Left lung (tissue), 10 donors: Measurements from ENCODE around the gene ZNF764. TPM values are rescaled to one million over a fixed set of nuclear protein-coding genes. Genes with fewer than 3 reads are reported as not detected.

Source experiments
- ATAC-seq: fragments of 200-7000 bp; cut with Tn5 transposase; one replicate; pipeline ENCODE4 v1.9.1; 2020; ENCODE audit warnings: moderate library complexity
- DNase-seq, 4 donors: peaks; one replicate each; pipeline ENCODE4 v3.0.0-alpha.2; 2013 to 2020
- H3K27ac ChIP-seq, 2 donors: fragments of 200-600 bp; sonication (generic) in 1 of 2; one replicate each; pipeline versions ENCODE4 v1.5.0 to v1.8.0; 2020 to 2021
- H3K27me3 ChIP-seq, 2 donors: fragments of 200-600 bp; sonication (generic) in 1 of 2; one replicate each; pipeline versions ENCODE4 v1.5.0 to v1.8.0; 2020 to 2021
- H3K36me3 ChIP-seq, 2 donors: fragments of 200-600 bp; sonication (generic) in 1 of 2; one replicate each; pipeline versions ENCODE4 v1.5.0 to v1.8.0; 2020 to 2021
- H3K4me1 ChIP-seq, 2 donors: fragments of 200-600 bp; one replicate each; pipeline ENCODE4 v1.8.0; 2021
- H3K4me3 ChIP-seq, 2 donors: fragments of 200-600 bp; sonication (generic) in 1 of 2; one replicate each; pipeline versions ENCODE4 v1.5.0 to v1.8.0; 2020 to 2021; ENCODE audit warnings: mild to moderate bottlenecking in 1 of 2
- H3K9me3 ChIP-seq, 2 donors: fragments of 200-600 bp; sonication (generic) in 1 of 2; one replicate each; pipeline versions ENCODE4 v1.5.0 to v1.8.0; 2020 to 2021
- CTCF ChIP-seq, 2 donors: fragments of 200-600 bp; sonication (generic) in 1 of 2; IDR thresholded peaks; one replicate each; pipeline versions ENCODE4 v1.5.0 to v1.8.0; 2021; ENCODE audit warnings: antibody characterized with exemption in 2 of 2
- intact Hi-C, 2 donors: fragments of 100-400 bp; cut with DNase I; formaldehyde crosslinking; loops; one replicate each; pipeline versions ENCODE4 v1.11.2 to v1.14.2; 2022
- polyA plus RNA-seq, 6 donors: library from polyadenylated mRNA; unstranded; fragments of 120-200 nt; gene quantifications; one replicate each; pipeline ENCODE4 v1.2.1, GENCODE V29; 2013; ENCODE audit not compliant: insufficient read length in 6 of 6
- total RNA-seq, 2 donors: library from RNA; stranded (reverse); fragmentation: NEBNext Ultra II Directional; extraction: Animal tissue kit (Norgen Biotek cat#: 25700); gene quantifications; one replicate each; pipeline ENCODE4 v1.2.1, GENCODE V29; 2021
- donor health status: DM: no; HTN: yes; CAD: no.
- donor health status: DM: no; HTN: no; CAD: no.

ZNF764 gene
- total and polyA plus RNA-seq, 8 donors = 7.4 to 15.8 (median 11.8) TPM

DNA sequence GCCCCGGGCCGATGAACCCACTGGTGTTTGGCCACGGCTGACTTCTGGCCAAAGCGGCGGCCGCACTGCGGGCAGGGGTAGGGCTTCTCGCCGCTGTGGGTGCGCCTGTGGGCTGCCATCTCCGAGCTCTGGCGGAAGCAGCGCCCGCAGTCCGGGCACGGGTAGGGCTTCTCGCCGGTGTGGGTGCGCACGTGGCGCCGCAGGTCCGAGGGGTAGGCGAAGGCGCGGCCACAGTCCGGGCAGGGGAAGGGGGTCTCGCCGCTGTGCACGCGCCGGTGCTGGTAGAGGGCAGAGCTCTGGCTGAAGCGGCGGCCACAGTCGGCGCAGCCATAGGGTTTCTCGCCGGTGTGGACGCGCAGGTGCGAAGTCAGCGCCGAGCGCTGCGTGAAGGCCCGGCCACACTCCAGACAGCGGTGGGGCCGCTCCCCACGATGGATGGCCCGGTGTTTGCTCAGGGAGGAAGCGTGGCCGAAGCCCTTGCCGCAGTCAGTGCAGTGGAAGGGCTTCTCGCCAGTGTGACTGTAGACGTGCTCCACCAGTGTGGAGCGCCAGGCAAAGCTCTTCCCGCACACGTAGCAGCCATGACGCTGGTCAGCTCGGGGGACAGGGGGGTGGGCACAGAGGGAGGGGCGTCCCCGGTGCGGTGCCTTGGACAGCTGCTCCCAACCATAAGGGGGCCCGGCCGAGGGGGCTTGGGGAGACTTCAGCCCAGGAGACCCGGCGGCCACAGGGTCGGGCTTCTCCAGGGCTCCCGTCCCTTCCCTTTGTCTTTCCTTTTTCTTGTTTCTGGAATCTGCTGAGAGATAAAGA is 2.7 kb downstream of the ZNF764 start:
- Histone ChIP-seq H3K27me3 (no peaks in the 10 kb centered on the region), H3K4me1 (peaks cover 0 to 62% of the 10 kb centered on the region in 2 donors), H3K27ac (no peak overlapping the region), H3K36me3 (peaks cover 0 to 31% of the 10 kb centered on the region in 2 donors), H3K4me3 (no peak overlapping the region), H3K9me3 (no peaks in the 10 kb centered on the region)
- DNase-seq (peak in 1 of 4 donors; percentile 76), ATAC-seq (no peak)
- intact Hi-C loops = no loop called here
- no peak for TF ChIP-seq CTCF (IDR thresholded peaks at IDR 0.05)

DNA sequence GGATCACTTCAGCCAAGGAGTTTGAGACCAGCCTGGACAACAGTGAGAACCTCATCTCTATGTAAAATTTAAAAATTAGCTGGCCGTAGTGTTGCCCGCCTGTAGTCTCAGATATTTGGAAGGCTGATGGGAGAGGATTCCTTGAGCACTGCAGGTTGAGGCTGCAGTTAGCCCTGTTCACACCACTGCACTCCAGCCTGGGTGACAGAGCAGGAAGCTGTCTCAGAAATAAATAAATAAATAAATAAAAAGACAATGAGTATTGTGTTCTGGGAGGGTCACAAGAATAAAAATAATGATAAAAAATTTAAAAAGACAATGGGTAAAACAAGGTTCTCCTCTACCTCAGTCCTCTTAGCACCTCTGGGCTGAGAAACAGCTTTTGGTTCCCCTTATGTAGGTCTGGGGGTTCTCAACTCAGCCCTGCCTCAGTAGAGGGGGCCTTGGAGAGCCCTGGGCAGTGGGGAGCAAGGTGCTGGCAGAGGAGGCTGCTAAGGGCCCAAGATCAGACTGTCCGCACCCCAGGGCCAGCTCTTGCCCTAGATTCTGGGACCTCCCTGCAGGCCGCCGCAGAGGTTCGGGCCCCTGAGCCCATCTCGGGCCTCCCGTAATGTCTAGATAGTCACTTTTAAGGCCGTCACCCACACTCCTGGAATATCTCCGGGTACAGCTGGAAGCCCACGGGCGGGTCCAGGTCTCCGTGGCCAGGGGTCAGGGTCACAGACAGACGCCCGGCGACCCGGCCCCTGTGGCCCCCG is 3.4 kb downstream of the ZNF764 start:
- ATAC-seq = no peak
- Histone ChIP-seq H3K4me3 (no peak overlapping the region), H3K27ac (no peak overlapping the region), H3K36me3 (peaks cover 0 to 31% of the 10 kb centered on the region in 2 donors), H3K9me3 (no peaks in the 10 kb centered on the region), H3K4me1 (peaks cover 0 to 57% of the 10 kb centered on the region in 2 donors), H3K27me3 (no peaks in the 10 kb centered on the region)
- peak in 1 of 4 donors; percentile 72 for DNase-seq
- intact Hi-C loops = no loop called here
- no peak for TF ChIP-seq CTCF (IDR thresholded peaks at IDR 0.05)

DNA sequence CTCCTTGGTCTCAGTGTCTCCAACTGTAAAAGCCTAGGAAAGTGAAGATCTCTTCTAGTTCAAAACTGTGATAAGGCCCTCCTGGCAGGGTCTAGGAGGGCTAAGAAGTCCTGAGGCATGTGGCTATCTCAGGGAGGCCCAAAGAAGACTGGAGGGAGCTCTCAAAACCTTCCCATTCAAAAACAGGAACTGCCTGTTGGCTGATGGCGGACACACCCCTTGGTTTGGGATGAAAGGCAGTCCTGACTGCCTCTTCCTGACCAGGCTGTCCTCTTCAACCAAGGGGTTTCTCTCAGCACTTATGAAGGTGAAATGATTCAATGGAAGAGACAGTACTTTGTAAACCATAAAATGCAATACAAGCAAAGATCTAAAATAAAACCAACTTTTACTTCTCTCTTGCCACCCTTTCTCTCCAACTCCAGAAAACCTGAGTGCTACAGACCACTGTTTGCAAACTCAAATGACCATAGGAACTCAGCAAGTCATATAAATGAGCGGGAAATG is 4.7 kb downstream of the ZNF764 start:
- Histone ChIP-seq H3K9me3 (no peaks in the 10 kb centered on the region), H3K4me3 (no peak overlapping the region), H3K27ac (peak overlapping the region in 1 of 2 donors; percentile 33), H3K27me3 (no peaks in the 10 kb centered on the region), H3K4me1 (peaks cover 0 to 44% of the 10 kb centered on the region in 2 donors), H3K36me3 (peaks cover 0 to 31% of the 10 kb centered on the region in 2 donors)
- ATAC-seq (no peak), DNase-seq (no peak)
- no peak for TF ChIP-seq CTCF (IDR thresholded peaks at IDR 0.05)
- intact Hi-C loops = no loop called here

GRCh38 chr16:30552956-30553355 is 5.2 kb downstream of the ZNF764 start:
- H3K27ac ChIP-seq = peak overlapping the region in 1 of 2 donors; percentile 33
- intact Hi-C loops = no loop called here

More at GRCh38 chr16:30552956-30553355, 5.2 kb downstream of the ZNF764 start:
- Histone ChIP-seq H3K27me3 (no peaks in the 10 kb centered on the region), H3K9me3 (no peaks in the 10 kb centered on the region), H3K36me3 (peaks cover 0 to 31% of the 10 kb centered on the region in 2 donors), H3K4me1 (peaks cover 0 to 44% of the 10 kb centered on the region in 2 donors), H3K4me3 (no peak overlapping the region)
- DNase-seq (peak in 1 of 4 donors; percentile 10), ATAC-seq (no peak)
- TF ChIP-seq CTCF (IDR thresholded peaks at IDR 0.05) = no peak
